Neuron (in vitro differentiated cells): ENCODE measurements around the gene TEX14.

Source experiments
- H2AFZ ChIP-seq: one replicate; pipeline ENCODE4 v1.6.1; 2013; ENCODE audit warnings: low read depth, mild to moderate bottlenecking, inconsistent platforms, low read length, moderate library complexity
- H3K27me3 ChIP-seq: one replicate; pipeline ENCODE4 v1.6.1; 2013; ENCODE audit warnings: low read length; ENCODE audit not compliant: insufficient read depth
- H3K36me3 ChIP-seq: one replicate; pipeline ENCODE4 v1.6.1; 2013; ENCODE audit warnings: low read length; ENCODE audit not compliant: insufficient read depth
- H3K4me1 ChIP-seq: one replicate; pipeline ENCODE4 v1.6.1; 2013; ENCODE audit warnings: low read length; ENCODE audit not compliant: insufficient read depth
- H3K4me3 ChIP-seq: 2 replicates; pipeline ENCODE4 v1.5.1; 2013; ENCODE audit warnings: mild to moderate bottlenecking, low read length, moderate library complexity
- H3K9me3 ChIP-seq: one replicate; pipeline ENCODE4 v1.6.1; 2013; ENCODE audit warnings: low read length

Gene TEX14

DNA sequence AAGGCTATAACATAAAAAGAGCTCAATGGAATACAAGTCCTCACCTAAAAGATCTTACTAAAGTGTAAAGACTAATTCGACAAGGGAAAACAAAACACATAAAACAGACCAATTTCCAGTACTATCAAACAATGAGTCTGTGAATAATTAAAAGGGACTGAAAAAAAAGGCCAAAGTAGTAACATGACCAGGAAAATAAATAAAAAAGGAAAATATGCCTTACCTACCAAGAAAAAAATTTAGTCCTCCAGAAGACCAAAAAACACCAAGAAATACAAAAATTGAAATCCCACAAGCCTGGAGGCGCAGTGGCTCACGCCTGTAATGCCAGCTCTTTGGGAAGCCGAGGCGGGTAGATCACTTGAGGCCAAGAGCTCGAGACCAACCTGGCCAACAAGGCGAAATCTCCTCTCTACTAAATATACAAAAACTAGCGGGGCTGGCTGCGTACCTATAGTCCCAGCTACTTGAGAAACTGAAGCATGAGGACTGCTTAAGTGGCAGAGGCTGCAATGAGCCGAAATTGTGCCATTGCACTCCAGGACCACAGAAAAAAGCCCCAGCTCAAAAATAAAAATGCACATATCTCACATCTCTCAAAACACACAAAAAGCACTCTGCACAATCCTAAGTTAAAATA, 60.8 kb downstream of the TEX14 start:
- Histone ChIP-seq H3K4me3 (peak overlapping the region; percentile 3), H2AFZ (no peak overlapping the region), H3K27me3 (no peaks in the 10 kb centered on the region), H3K4me1 (peaks cover 4% of the 10 kb centered on the region), H3K36me3 (no peaks in the 10 kb centered on the region), H3K9me3 (no peaks in the 10 kb centered on the region)

GRCh38 chr17:58626905-58627304, 64.9 kb downstream of the TEX14 start:
- Histone ChIP-seq H3K4me1 (no peaks in the 10 kb centered on the region), H3K9me3 (no peaks in the 10 kb centered on the region), H3K27me3 (no peaks in the 10 kb centered on the region), H3K36me3 (no peaks in the 10 kb centered on the region), H2AFZ (no peak overlapping the region), H3K4me3 (no peak overlapping the region)

- no peaks in the 10 kb centered on the region for H3K9me3 ChIP-seq
- no peaks in the 10 kb centered on the region for H3K27me3 ChIP-seq
- H3K4me3 ChIP-seq: no peak overlapping the region
- no peak overlapping the region for H2AFZ ChIP-seq
- H3K36me3 ChIP-seq: no peaks in the 10 kb centered on the region
- H3K4me1 ChIP-seq: no peaks in the 10 kb centered on the region
Measured at GRCh38 chr17:58624751-58625150, 67.1 kb downstream of the TEX14 start.

GRCh38 chr17:58621174-58621573, 70.7 kb downstream of the TEX14 start:
- Histone ChIP-seq H3K36me3 (no peaks in the 10 kb centered on the region), H2AFZ (no peak overlapping the region), H3K9me3 (no peaks in the 10 kb centered on the region), H3K27me3 (no peaks in the 10 kb centered on the region), H3K4me3 (no peak overlapping the region), H3K4me1 (no peaks in the 10 kb centered on the region)

DNA sequence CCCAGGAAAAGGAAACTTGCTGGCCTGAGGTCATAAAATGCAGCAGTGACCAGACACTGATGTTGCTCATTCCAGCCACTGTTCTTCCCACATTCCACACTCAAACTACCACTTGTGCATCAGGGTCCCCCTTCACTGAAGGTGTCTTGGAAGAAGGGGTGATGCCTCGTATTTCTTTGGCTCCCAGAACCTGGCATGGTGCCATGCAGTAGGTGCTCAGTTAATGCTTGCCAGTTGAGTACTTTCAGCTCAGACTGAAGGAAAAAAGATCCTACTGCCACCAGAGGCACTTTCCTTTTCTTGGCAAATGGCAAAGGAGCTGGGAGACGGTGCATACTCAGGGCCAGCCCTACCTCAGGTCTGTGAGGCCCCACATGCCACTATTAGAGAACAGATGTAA, 73.5 kb downstream of the TEX14 start:
- no peak overlapping the region for H2AFZ ChIP-seq
- H3K4me3 ChIP-seq: no peak overlapping the region
- H3K4me1 ChIP-seq: no peaks in the 10 kb centered on the region
- no peaks in the 10 kb centered on the region for H3K27me3 ChIP-seq
- no peaks in the 10 kb centered on the region for H3K36me3 ChIP-seq
- H3K9me3 ChIP-seq: no peaks in the 10 kb centered on the region

GRCh38 chr17:58617563-58617962, 74.3 kb downstream of the TEX14 start:
- Histone ChIP-seq H3K27me3 (no peaks in the 10 kb centered on the region), H3K4me1 (no peaks in the 10 kb centered on the region), H2AFZ (no peak overlapping the region), H3K9me3 (no peaks in the 10 kb centered on the region), H3K4me3 (no peak overlapping the region), H3K36me3 (no peaks in the 10 kb centered on the region)

GRCh38 chr17:58615768-58616659, 75.8 kb downstream of the TEX14 start:
- no peaks in the 10 kb centered on the region for H3K9me3 ChIP-seq
- no peaks in the 10 kb centered on the region for H3K36me3 ChIP-seq
- H2AFZ ChIP-seq: no peak overlapping the region
- H3K27me3 ChIP-seq: no peaks in the 10 kb centered on the region
- no peak overlapping the region for H3K4me3 ChIP-seq
- H3K4me1 ChIP-seq: no peaks in the 10 kb centered on the region

GRCh38 chr17:58614859-58615459, 76.9 kb downstream of the TEX14 start:
- Histone ChIP-seq H3K9me3 (no peaks in the 10 kb centered on the region), H3K4me3 (no peak overlapping the region), H2AFZ (no peak overlapping the region), H3K27me3 (no peaks in the 10 kb centered on the region), H3K36me3 (no peaks in the 10 kb centered on the region), H3K4me1 (no peaks in the 10 kb centered on the region)

- H2AFZ ChIP-seq: no peak overlapping the region
- H3K36me3 ChIP-seq: no peaks in the 10 kb centered on the region
- no peak overlapping the region for H3K4me3 ChIP-seq
- no peaks in the 10 kb centered on the region for H3K27me3 ChIP-seq
- no peaks in the 10 kb centered on the region for H3K4me1 ChIP-seq
- no peaks in the 10 kb centered on the region for H3K9me3 ChIP-seq
Measured at GRCh38 chr17:58611331-58611730, 80.5 kb downstream of the TEX14 start.

DNA sequence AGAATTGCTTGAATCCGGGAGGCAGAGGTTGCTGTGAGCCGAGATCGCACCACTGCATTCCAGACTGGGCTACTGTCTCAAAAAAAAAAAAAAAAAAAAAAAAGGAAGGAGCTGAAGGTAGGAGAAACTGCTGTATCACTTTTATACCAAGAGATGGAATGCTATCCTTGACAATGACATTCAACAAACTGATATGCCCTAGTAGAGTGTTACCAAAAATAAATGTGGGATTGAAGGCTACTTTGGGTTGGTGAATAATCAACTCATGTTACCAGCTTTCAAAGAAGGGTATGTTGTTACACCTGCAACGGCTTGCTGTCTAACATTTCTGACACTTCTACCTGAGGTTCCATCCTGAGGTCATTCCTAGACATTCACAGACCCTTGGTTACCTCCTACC, 84.9 kb downstream of the TEX14 start:
- Histone ChIP-seq H3K27me3 (no peaks in the 10 kb centered on the region), H2AFZ (no peak overlapping the region), H3K4me1 (no peaks in the 10 kb centered on the region), H3K9me3 (no peaks in the 10 kb centered on the region), H3K4me3 (no peak overlapping the region), H3K36me3 (no peaks in the 10 kb centered on the region)

- Histone ChIP-seq H3K9me3 (no peaks in the 10 kb centered on the region), H3K36me3 (no peaks in the 10 kb centered on the region), H3K4me1 (no peaks in the 10 kb centered on the region), H3K4me3 (no peak overlapping the region), H3K27me3 (no peaks in the 10 kb centered on the region), H2AFZ (no peak overlapping the region)
Measured at GRCh38 chr17:58605986-58606385, 85.9 kb downstream of the TEX14 start.

DNA sequence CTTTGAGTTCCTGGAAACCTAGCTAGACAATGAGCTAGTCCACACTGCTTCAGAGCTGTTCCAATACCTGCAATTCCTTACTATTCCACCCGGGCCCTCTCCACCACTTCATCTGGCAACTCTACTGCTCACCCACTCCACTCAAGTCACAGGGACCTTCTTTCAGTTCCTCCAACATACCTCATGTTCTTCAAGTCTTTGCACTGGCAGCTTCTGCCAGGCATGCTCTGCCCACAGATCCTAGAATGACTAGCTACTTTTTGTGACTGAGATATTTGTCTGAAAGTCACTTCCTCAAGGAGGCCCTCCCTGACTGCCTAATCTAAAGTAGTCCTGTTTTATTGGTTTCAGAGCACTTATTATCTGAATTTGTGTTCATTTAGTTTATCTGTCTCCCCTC, 86.4 kb downstream of the TEX14 start:
- H3K27me3 ChIP-seq: no peaks in the 10 kb centered on the region
- no peaks in the 10 kb centered on the region for H3K36me3 ChIP-seq
- no peaks in the 10 kb centered on the region for H3K9me3 ChIP-seq
- no peaks in the 10 kb centered on the region for H3K4me1 ChIP-seq
- H3K4me3 ChIP-seq: no peak overlapping the region
- H2AFZ ChIP-seq: no peak overlapping the region

- H3K4me3 ChIP-seq: no peak overlapping the region
- H3K36me3 ChIP-seq: no peaks in the 10 kb centered on the region
- H2AFZ ChIP-seq: no peak overlapping the region
- H3K4me1 ChIP-seq: no peaks in the 10 kb centered on the region
- no peaks in the 10 kb centered on the region for H3K9me3 ChIP-seq
- no peaks in the 10 kb centered on the region for H3K27me3 ChIP-seq
Measured at GRCh38 chr17:58601976-58602375, 89.9 kb downstream of the TEX14 start.
